Osteoblast (primary cell): ENCODE results near the gene GPR26. TPM values are rescaled to one million over a fixed set of nuclear protein-coding genes. Genes with fewer than 3 reads are reported as not detected.

Source experiments
- DNase-seq: peaks from one replicate; pipeline ENCODE4 v3.0.0; 2011; ENCODE audit warnings: low spot score, mixed read lengths; ENCODE audit not compliant: insufficient read length; ENCODE audit errors: missing footprints
- H2AFZ ChIP-seq: 2 replicates; pipeline ENCODE4 v1.6.0; 2011; ENCODE audit warnings: mild to moderate bottlenecking, low read length
- H3K27ac ChIP-seq: 2 replicates; pipeline ENCODE4 v1.5.1; 2011; ENCODE audit warnings: mild to moderate bottlenecking, low read depth, low read length, moderate library complexity
- H3K27me3 ChIP-seq: 2 replicates; pipeline ENCODE4 v1.6.0; 2012; ENCODE audit warnings: mild to moderate bottlenecking, control low read depth, inconsistent platforms, low read length, moderate library complexity; ENCODE audit not compliant: insufficient read depth
- H3K36me3 ChIP-seq: 2 replicates; pipeline ENCODE4 v1.5.1; 2011; ENCODE audit warnings: mild to moderate bottlenecking, low read length, control low read depth, moderate library complexity; ENCODE audit not compliant: insufficient read depth
- H3K4me1 ChIP-seq: 2 replicates; pipeline ENCODE4 v1.5.1; 2011; ENCODE audit warnings: mild to moderate bottlenecking, low read length, control low read depth, moderate library complexity; ENCODE audit not compliant: insufficient read depth
- H3K4me2 ChIP-seq: 2 replicates; pipeline ENCODE4 v1.6.0; 2011; ENCODE audit warnings: mild to moderate bottlenecking, low read length; ENCODE audit not compliant: insufficient read depth
- H3K4me3 ChIP-seq: fragments of 200-600 bp; sonication (generic); 3 replicates; pipeline ENCODE4 v1.5.1; 2012; ENCODE audit warnings: mild to moderate bottlenecking, low read length, inconsistent platforms; ENCODE audit not compliant: insufficient read depth
- H3K79me2 ChIP-seq: 2 replicates; pipeline ENCODE4 v1.6.0; 2012; ENCODE audit warnings: mild to moderate bottlenecking, low read length, control low read depth, inconsistent platforms; ENCODE audit not compliant: insufficient read depth
- H3K9me3 ChIP-seq: 2 replicates; pipeline ENCODE4 v1.5.1; 2011; ENCODE audit warnings: low read depth, low read length, control low read depth
- H4K20me1 ChIP-seq: 2 replicates; pipeline ENCODE4 v1.6.0; 2012; ENCODE audit warnings: mild to moderate bottlenecking, low read length, control low read depth; ENCODE audit not compliant: insufficient read depth
- CTCF ChIP-seq: IDR thresholded peaks from 2 replicates; pipeline ENCODE4 v1.5.1; 2011; ENCODE audit warnings: mild to moderate bottlenecking, low read depth, low read length, moderate library complexity; ENCODE audit errors: extremely low read depth
- total RNA-seq: library from RNA; depleted of rRNA; stranded (reverse); fragments of >200 nt; gene quantifications from 2 replicates; pipeline ENCODE4 v1.2.3, GENCODE V29; 2012

GPR26 gene
- total RNA-seq, 1 donor: not detected

GRCh38 chr10:123669886-123670285, 3.7 kb downstream of the GPR26 start:
- H3K36me3 ChIP-seq: no peaks in the 10 kb centered on the region
- H4K20me1 ChIP-seq: no peaks in the 10 kb centered on the region
- no peak overlapping the region for H3K4me3 ChIP-seq
- peak; percentile 77 for DNase-seq
- no peak for TF ChIP-seq CTCF
- H3K4me2 ChIP-seq: no peak overlapping the region
- H3K79me2 ChIP-seq: no peaks in the 10 kb centered on the region
- H3K27ac ChIP-seq: no peak overlapping the region
- H3K4me1 ChIP-seq: no peaks in the 10 kb centered on the region
- no peak overlapping the region for H2AFZ ChIP-seq
- no peaks in the 10 kb centered on the region for H3K9me3 ChIP-seq
- no peaks in the 10 kb centered on the region for H3K27me3 ChIP-seq

DNA sequence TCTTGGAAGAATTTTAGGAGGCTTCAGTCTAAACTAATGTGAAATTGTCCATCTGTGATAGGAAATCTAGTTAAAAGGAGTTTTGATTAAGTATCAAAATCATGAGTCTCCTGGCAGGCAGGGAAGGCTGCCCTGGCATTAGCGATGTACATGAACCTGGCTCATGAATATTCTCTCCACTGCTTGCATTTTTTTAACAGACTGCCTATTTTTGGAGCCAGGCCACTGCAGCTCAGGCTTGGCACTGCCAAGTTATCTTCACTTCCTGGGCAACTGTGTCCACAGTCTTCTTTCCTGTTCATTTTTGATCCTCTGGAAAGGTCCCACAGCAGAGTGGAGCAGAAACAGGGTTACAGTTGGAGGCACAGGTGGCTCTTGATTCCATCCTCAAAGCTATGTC, 7.0 kb downstream of the GPR26 start:
- Histone ChIP-seq H3K4me3 (no peak overlapping the region), H4K20me1 (no peaks in the 10 kb centered on the region), H3K9me3 (no peaks in the 10 kb centered on the region), H3K27me3 (no peaks in the 10 kb centered on the region), H3K27ac (no peak overlapping the region), H3K79me2 (no peaks in the 10 kb centered on the region), H2AFZ (no peak overlapping the region), H3K4me1 (no peaks in the 10 kb centered on the region), H3K36me3 (no peaks in the 10 kb centered on the region), H3K4me2 (no peak overlapping the region)
- no peak for TF ChIP-seq CTCF
- no peak for DNase-seq

DNA sequence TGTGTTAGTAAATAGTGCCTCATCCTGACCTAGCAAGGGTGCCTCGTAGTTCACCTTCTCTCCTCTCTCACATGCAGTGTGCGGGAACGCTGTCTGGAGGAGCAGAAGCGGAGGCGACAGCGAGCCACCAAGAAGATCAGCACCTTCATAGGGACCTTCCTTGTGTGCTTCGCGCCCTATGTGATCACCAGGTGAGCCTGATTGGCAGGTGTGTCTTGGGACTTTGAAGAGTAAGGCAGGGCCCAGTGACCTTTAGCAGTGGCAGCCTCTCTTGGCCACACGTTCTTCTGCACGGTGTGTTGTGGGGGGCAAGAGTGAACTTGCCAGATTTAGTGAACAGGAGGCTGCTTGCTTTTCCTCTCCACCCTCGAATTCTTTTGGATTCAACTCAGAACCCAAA, 8.6 kb downstream of the GPR26 start:
- H3K27me3 ChIP-seq: no peaks in the 10 kb centered on the region
- DNase-seq: no peak
- H3K4me3 ChIP-seq: no peak overlapping the region
- no peaks in the 10 kb centered on the region for H3K9me3 ChIP-seq
- no peaks in the 10 kb centered on the region for H3K4me1 ChIP-seq
- no peaks in the 10 kb centered on the region for H3K79me2 ChIP-seq
- H3K4me2 ChIP-seq: no peak overlapping the region
- no peak overlapping the region for H2AFZ ChIP-seq
- H4K20me1 ChIP-seq: no peaks in the 10 kb centered on the region
- no peak overlapping the region for H3K27ac ChIP-seq
- no peak for TF ChIP-seq CTCF
- H3K36me3 ChIP-seq: no peaks in the 10 kb centered on the region

- H3K9me3 ChIP-seq: no peaks in the 10 kb centered on the region
- H3K4me3 ChIP-seq: no peak overlapping the region
- no peak for TF ChIP-seq CTCF
- H3K4me2 ChIP-seq: no peak overlapping the region
- no peak for DNase-seq
- no peak overlapping the region for H3K27ac ChIP-seq
- H3K79me2 ChIP-seq: no peaks in the 10 kb centered on the region
- H4K20me1 ChIP-seq: no peaks in the 10 kb centered on the region
- no peaks in the 10 kb centered on the region for H3K36me3 ChIP-seq
- no peaks in the 10 kb centered on the region for H3K4me1 ChIP-seq
- no peaks in the 10 kb centered on the region for H3K27me3 ChIP-seq
- H2AFZ ChIP-seq: no peak overlapping the region
Measured at GRCh38 chr10:123675811-123676210, 9.7 kb downstream of the GPR26 start.
